Nephron (organoid): ENCODE data around the gene DRD3.

ENCODE experiments used
- H3K27ac Mint-ChIP-seq, 3 experiments: 2 replicates each; pipeline ENCODE4 v1.8.0; 2020; ENCODE audit warnings: mixed read lengths in 3 of 3, mild to moderate bottlenecking in 2 of 3, moderate library complexity in 1 of 3
- H3K27me3 Mint-ChIP-seq: 2 replicates; pipeline ENCODE4 v1.8.0; 2021; ENCODE audit warnings: low read depth, mild to moderate bottlenecking, moderate library complexity, mixed read lengths
- H3K36me3 Mint-ChIP-seq: 2 replicates; pipeline ENCODE4 v1.8.0; 2020; ENCODE audit warnings: low read depth, mixed read lengths
- H3K4me1 Mint-ChIP-seq: 2 replicates; pipeline ENCODE4 v1.8.0; 2020; ENCODE audit warnings: mixed read lengths
- H3K4me3 Mint-ChIP-seq, 3 experiments: 2 replicates each; pipeline ENCODE4 v1.8.0; 2020; ENCODE audit warnings: mild to moderate bottlenecking in 3 of 3, mixed read lengths in 3 of 3, moderate library complexity in 2 of 3
- H3K9me3 Mint-ChIP-seq: 2 replicates; pipeline ENCODE4 v1.8.0; 2020; ENCODE audit warnings: mixed read lengths
- TF ChIP-seq, protein P1 (sequence below), 3 experiments: fragments of 200-600 bp; sonication (generic); IDR thresholded peaks; one replicate each; pipeline ENCODE4 v1.5.0; 2021; ENCODE audit warnings: antibody characterized with exemption in 3 of 3; ENCODE audit not compliant: unreplicated experiment in 3 of 3

The DRD3 gene

GRCh38 chr3:114115143-114115542 lies 63.7 kb downstream of the DRD3 start:
- Mint-ChIP-seq H3K4me1 (peaks cover 9% of the 10 kb centered on the region), H3K9me3 (no peaks in the 10 kb centered on the region), H3K27me3 (peaks cover 5% of the 10 kb centered on the region), H3K4me3 (no peak overlapping the region), H3K27ac (no peak overlapping the region), H3K36me3 (no peaks in the 10 kb centered on the region)
- TF ChIP-seq, protein P1, sequence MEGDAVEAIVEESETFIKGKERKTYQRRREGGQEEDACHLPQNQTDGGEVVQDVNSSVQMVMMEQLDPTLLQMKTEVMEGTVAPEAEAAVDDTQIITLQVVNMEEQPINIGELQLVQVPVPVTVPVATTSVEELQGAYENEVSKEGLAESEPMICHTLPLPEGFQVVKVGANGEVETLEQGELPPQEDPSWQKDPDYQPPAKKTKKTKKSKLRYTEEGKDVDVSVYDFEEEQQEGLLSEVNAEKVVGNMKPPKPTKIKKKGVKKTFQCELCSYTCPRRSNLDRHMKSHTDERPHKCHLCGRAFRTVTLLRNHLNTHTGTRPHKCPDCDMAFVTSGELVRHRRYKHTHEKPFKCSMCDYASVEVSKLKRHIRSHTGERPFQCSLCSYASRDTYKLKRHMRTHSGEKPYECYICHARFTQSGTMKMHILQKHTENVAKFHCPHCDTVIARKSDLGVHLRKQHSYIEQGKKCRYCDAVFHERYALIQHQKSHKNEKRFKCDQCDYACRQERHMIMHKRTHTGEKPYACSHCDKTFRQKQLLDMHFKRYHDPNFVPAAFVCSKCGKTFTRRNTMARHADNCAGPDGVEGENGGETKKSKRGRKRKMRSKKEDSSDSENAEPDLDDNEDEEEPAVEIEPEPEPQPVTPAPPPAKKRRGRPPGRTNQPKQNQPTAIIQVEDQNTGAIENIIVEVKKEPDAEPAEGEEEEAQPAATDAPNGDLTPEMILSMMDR (IDR thresholded peaks at IDR 0.05; ENCODE audit: unreplicated experiment in 3 of 3), result no peak

- no peak overlapping the region for H3K27ac Mint-ChIP-seq
Measured at GRCh38 chr3:114114719-114115118, 64.1 kb downstream of the DRD3 start.

DNA sequence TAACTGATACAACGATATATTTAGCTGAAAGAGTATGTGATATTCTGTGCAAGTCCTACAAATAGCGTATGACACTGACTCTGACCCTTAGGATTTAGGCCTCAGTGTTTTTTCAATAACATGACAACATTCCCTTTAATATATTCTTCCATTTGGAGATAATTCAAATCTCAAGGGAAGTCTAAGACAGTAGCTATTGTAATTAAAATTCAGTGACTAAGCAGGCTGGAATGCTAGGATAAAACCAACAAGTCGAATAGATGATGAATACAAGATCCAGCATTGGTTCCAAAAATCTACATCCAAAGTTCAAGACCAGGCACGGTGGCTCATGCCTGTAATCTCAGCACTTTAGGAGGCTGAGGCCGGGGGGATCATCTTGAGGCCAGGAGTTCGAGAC lies 66.2 kb downstream of the DRD3 start:
- TF ChIP-seq, protein P1 (IDR thresholded peaks at IDR 0.05; ENCODE audit: unreplicated experiment in 3 of 3), result no peak
- no peaks in the 10 kb centered on the region for H3K4me1 Mint-ChIP-seq
- no peak overlapping the region for H3K4me3 Mint-ChIP-seq
- H3K27ac Mint-ChIP-seq, result no peak overlapping the region
- no peaks in the 10 kb centered on the region for H3K36me3 Mint-ChIP-seq
- no peaks in the 10 kb centered on the region for H3K9me3 Mint-ChIP-seq
- peaks cover 5% of the 10 kb centered on the region for H3K27me3 Mint-ChIP-seq

More at GRCh38 chr3:114114719-114115118, 64.1 kb downstream of the DRD3 start:
- no peaks in the 10 kb centered on the region for H3K36me3 Mint-ChIP-seq
- H3K9me3 Mint-ChIP-seq, result no peaks in the 10 kb centered on the region
- TF ChIP-seq, protein P1 (IDR thresholded peaks at IDR 0.05; ENCODE audit: unreplicated experiment in 3 of 3), result no peak
- H3K4me1 Mint-ChIP-seq, result peaks cover 5% of the 10 kb centered on the region
- peaks cover 5% of the 10 kb centered on the region for H3K27me3 Mint-ChIP-seq
- no peak overlapping the region for H3K4me3 Mint-ChIP-seq

GRCh38 chr3:114111060-114111770 lies 67.6 kb downstream of the DRD3 start:
- Mint-ChIP-seq H3K27me3 (peaks cover 5% of the 10 kb centered on the region), H3K9me3 (no peaks in the 10 kb centered on the region), H3K4me1 (no peaks in the 10 kb centered on the region), H3K27ac (no peak overlapping the region), H3K4me3 (no peak overlapping the region), H3K36me3 (no peaks in the 10 kb centered on the region)
- TF ChIP-seq, protein P1 (IDR thresholded peaks at IDR 0.05; ENCODE audit: unreplicated experiment in 3 of 3), result no peak

GRCh38 chr3:114110439-114110838 lies 68.4 kb downstream of the DRD3 start:
- Mint-ChIP-seq H3K4me3 (no peak overlapping the region), H3K27me3 (peaks cover 5% of the 10 kb centered on the region), H3K27ac (no peak overlapping the region), H3K36me3 (no peaks in the 10 kb centered on the region), H3K4me1 (no peaks in the 10 kb centered on the region), H3K9me3 (no peaks in the 10 kb centered on the region)
- TF ChIP-seq, protein P1 (IDR thresholded peaks at IDR 0.05; ENCODE audit: unreplicated experiment in 3 of 3), result no peak

- TF ChIP-seq, protein P1 (IDR thresholded peaks at IDR 0.05; ENCODE audit: unreplicated experiment in 3 of 3), result no peak
- Mint-ChIP-seq H3K36me3 (no peaks in the 10 kb centered on the region), H3K4me3 (no peak overlapping the region), H3K4me1 (no peaks in the 10 kb centered on the region), H3K27me3 (no peaks in the 10 kb centered on the region), H3K9me3 (no peaks in the 10 kb centered on the region), H3K27ac (no peak overlapping the region)
Measured at GRCh38 chr3:114108137-114108536, 70.7 kb downstream of the DRD3 start.
